BLaER1 treated with 17β-estradiol and CSF1 and Interleukin-3, amounts not matched to agents 10 nM and 100 nM (cell line): ENCODE data around the gene FAM234A.

Source experiments
- H3K27ac ChIP-seq, 11 experiments: shearing (Covaris generic); formaldehyde crosslinking; 2 replicates each; pipeline ENCODE4 v1.8.1; 2022
- H3K27me3 ChIP-seq, 11 experiments: shearing (Covaris generic); formaldehyde crosslinking; 2 replicates each; pipeline ENCODE4 v1.8.1; 2022
- H3K36me3 ChIP-seq, 11 experiments: shearing (Covaris generic); formaldehyde crosslinking; 2 replicates each; pipeline ENCODE4 v1.8.1; 2022
- H3K4me1 ChIP-seq, 10 experiments: shearing (Covaris generic); formaldehyde crosslinking; 2 replicates each; pipeline ENCODE4 v1.8.1; 2022
- H3K4me2 ChIP-seq, 11 experiments: shearing (Covaris generic); formaldehyde crosslinking; 2 replicates each; pipeline ENCODE4 v1.8.1; 2022
- H3K4me3 ChIP-seq, 10 experiments: shearing (Covaris generic); formaldehyde crosslinking; 2 replicates each; pipeline ENCODE4 v1.8.1; 2022
- H3K9ac ChIP-seq, 11 experiments: shearing (Covaris generic); formaldehyde crosslinking; 2 replicates each; pipeline ENCODE4 v1.8.1; 2022
- H3K9me3 ChIP-seq, 11 experiments: shearing (Covaris generic); formaldehyde crosslinking; replicated peaks in 1 of 11; 2 replicates each; pipeline ENCODE4 v1.8.1; 2022
- H4K20me1 ChIP-seq, 11 experiments: shearing (Covaris generic); formaldehyde crosslinking; 2 replicates each; pipeline ENCODE4 v1.8.1; 2022
- Cebpa-rat ChIP-seq, 11 experiments: shearing (Covaris generic); IDR thresholded peaks; 2 replicates each; pipeline ENCODE4 v1.8.1; 2022

FAM234A gene

DNA sequence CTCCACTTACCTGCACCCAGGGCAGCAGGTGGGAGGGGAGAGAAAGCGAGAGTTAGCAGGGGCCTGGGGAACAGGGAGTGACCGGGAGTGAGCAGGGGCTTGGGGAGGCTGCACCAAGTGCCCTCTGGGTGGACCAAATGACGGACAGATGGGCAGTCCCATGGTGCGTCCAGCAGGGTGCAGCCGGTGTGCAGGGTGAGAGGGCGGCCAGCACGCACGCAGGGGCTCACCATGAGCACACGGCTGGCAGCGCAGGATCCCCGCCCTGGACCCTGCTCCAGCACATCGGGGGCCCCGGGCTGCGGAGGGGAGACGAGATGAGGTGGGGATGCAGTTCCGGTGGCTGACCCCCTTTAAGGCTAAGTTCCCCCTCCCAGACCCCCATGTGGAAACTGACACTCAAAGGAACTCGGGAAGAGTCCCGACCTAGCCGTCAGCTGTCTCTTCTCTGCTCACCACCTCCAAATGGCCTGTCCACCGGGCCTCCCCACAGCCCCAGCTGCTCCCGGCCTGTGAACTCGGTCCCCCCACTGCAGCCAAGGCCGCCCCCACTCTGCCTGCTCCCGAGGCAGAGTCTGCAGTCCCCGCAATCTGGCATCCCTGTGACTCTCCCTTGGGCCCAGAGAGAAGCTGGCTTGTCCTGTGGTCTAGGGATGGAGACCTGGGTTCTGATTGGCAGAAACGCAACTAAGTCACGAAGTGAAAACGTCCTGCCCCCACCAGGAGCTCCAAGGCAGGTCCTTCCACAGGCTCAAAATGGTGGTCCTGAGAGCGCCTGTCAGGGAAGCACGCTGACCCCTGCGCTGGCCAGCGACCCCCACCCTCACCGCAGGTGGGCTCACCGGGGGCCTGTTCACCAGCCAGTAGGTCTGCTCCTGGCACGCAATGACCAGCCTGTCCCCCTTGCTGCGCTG lies 38.3 kb downstream of the FAM234A start:
- H3K27ac ChIP-seq, result no peak overlapping the region
- no peak overlapping the region for H3K9ac ChIP-seq
- peaks cover 0 to 9% (median 6%) of the 10 kb centered on the region in 10 experiments; a peak in 16 of 20 replicates for H3K4me1 ChIP-seq
- H3K4me2 ChIP-seq, result no peak overlapping the region
- no peaks in the 10 kb centered on the region for H3K9me3 ChIP-seq
- no peak for TF ChIP-seq Cebpa-rat (IDR thresholded peaks at IDR 0.05)
- peaks cover 36 to 51% (median 41%) of the 10 kb centered on the region in 11 experiments for H3K27me3 ChIP-seq
- H3K4me3 ChIP-seq, result no peak overlapping the region
- peaks cover 0 to 30% (median 0%) of the 10 kb centered on the region in 11 experiments; a peak in 5 of 22 replicates for H4K20me1 ChIP-seq
- H3K36me3 ChIP-seq, result no peaks in the 10 kb centered on the region

DNA sequence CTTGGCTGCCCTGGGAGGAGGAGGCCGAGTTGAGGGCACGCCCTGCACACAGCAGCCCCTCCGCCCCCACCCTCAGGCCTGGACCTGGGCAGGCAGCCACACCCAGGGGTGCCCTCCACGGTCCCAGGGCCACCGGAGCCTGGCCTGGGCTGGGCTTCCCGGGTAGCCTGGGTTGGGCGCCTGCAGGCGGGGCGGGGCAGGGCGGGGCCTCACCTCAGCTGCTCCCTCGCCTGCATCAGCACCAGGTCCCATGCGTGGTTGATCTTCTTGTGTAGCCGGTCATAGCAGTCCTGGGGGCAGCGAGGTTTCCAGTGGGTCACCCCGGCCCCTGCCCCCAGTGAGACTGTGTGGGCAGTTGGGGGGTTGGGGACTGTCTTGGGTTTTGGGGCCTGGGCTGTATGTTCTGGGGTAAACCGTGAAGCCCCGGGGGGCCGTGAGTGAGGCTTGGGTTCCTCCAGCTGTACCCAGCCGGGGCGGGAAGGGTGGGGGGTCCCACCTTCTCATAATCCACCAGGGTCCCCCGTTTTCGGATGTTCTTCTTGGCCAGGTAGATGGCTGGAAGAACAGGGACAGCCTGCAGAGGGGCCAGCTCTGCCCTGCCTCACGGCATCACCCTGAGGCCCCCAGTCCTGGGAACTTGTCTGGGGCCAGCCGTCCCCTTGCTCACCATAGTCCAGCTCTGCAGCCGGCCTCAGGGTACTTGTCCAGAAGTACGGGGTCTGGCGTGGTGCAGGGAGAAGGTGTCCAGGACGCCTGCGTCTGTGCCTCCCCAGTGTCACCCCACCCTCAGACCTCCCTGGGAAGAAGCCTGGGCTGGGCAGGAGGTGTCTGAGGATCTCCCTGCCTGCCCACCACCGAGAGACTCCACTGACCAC lies 39.2 kb downstream of the FAM234A start:
- H3K9me3 ChIP-seq, result no peaks in the 10 kb centered on the region
- H3K36me3 ChIP-seq, result no peaks in the 10 kb centered on the region
- no peak overlapping the region for H3K4me2 ChIP-seq
- no peak for TF ChIP-seq Cebpa-rat (IDR thresholded peaks at IDR 0.05)
- H3K4me3 ChIP-seq, result no peak overlapping the region
- H3K27me3 ChIP-seq, result peaks cover 41 to 60% (median 49%) of the 10 kb centered on the region in 11 experiments
- H4K20me1 ChIP-seq, result peaks cover 0 to 23% (median 0%) of the 10 kb centered on the region in 11 experiments; a peak in 5 of 22 replicates
- no peak overlapping the region for H3K27ac ChIP-seq
- peaks cover 0 to 13% (median 6%) of the 10 kb centered on the region in 10 experiments; a peak in 16 of 20 replicates for H3K4me1 ChIP-seq
- H3K9ac ChIP-seq, result no peak overlapping the region

DNA sequence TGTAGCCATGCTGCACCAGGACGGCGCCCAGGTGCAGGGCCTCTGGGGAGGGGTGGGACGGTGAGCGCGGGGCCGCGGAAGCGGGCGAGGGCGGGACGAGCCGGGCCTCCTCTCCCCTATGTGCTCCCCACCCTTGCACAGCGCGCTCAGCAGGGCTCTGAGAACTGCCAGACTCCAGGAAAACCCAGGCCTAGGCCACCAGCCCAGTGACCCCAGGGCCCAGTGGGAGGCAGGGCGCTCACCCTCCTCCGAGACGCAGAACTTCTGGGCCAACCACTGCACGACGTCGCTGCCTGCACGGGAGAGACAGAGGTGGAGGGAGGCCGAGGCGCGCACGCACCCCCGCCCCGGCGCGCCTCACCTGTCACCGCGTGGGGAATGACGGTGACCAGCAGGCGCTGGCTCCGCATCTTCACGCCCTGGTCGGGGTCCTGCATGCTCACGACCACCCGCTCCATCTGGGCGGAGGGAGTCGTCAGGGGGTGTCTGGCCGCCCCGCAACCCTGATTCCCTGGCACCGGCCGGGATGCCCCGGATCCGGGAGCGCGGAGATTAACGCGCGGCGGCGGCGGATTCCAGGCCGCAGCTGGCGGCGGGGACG lies 40.5 kb downstream of the FAM234A start:
- Histone ChIP-seq H3K36me3 (no peaks in the 10 kb centered on the region), H3K4me1 (peaks cover 0 to 20% (median 8%) of the 10 kb centered on the region in 10 experiments; a peak in 16 of 20 replicates), H3K9ac (peak overlapping the region in 1 of 11 experiments; percentile 5; a peak in 1 of 22 replicates), H3K4me3 (no peak overlapping the region; a peak in 1 of 20 replicates), H3K4me2 (peak overlapping the region in 8 of 11 experiments; percentile 42 to 77 (median 62); a peak in 15 of 22 replicates), H3K27ac (no peak overlapping the region), H3K9me3 (no peaks in the 10 kb centered on the region), H3K27me3 (peaks cover 45 to 73% (median 58%) of the 10 kb centered on the region in 11 experiments), H4K20me1 (peaks cover 0 to 21% (median 0%) of the 10 kb centered on the region in 11 experiments; a peak in 5 of 22 replicates)
- TF ChIP-seq Cebpa-rat (IDR thresholded peaks at IDR 0.05), result no peak

DNA sequence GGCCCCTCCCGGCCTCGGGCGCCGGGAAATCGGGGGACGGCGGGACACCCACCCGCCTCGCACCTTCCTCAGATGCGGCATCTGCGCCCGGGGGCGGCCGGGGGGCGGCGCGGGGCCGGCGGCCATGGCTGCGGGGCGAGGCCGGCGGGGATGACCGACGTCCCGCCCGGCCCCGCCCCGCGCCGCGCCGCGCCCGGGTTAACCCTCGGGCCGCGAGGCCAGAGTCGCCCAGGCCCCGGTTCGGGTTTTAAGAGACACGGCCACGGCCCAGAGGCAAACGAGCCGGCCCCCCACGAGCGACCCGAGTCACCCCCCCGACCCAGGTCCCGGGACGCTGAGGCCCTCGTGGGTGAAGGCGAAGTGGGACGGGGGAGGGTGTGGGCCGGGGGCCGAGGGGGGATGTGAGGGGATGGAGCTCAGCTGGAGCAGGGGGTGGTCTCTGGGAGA lies 41.2 kb downstream of the FAM234A start, which contains the start of gene RGS11:
TSS of gene RGS11 (minus strand) at position 159 of the 447 bp plus-strand sequence. CDS start at position 126, 33 bp downstream.
- no peak within 1 kb of the TSS for H3K27ac ChIP-seq
- TF ChIP-seq Cebpa-rat (IDR thresholded peaks at IDR 0.05), result no peak
- peaks cover 0 to 20% (median 8%) of the 10 kb centered on the region in 10 experiments; a peak in 16 of 20 replicates for H3K4me1 ChIP-seq
- peaks cover 50 to 80% (median 63%) of the 10 kb centered on the region in 11 experiments for H3K27me3 ChIP-seq
- no peak within 1 kb of the TSS; a peak in 1 of 20 replicates for H3K4me3 ChIP-seq
- no peaks in the 10 kb centered on the region for H3K9me3 ChIP-seq
- H4K20me1 ChIP-seq, result peaks cover 0 to 22% (median 0%) of the 10 kb centered on the region in 11 experiments; a peak in 5 of 22 replicates
- peak within 1 kb of the TSS in 1 of 11 experiments; percentile 5; a peak in 1 of 22 replicates for H3K9ac ChIP-seq
- H3K4me2 ChIP-seq, result peak within 1 kb of the TSS in 8 of 11 experiments; percentile 42 to 77 (median 62); a peak in 15 of 22 replicates
- no peaks in the 10 kb centered on the region for H3K36me3 ChIP-seq

DNA sequence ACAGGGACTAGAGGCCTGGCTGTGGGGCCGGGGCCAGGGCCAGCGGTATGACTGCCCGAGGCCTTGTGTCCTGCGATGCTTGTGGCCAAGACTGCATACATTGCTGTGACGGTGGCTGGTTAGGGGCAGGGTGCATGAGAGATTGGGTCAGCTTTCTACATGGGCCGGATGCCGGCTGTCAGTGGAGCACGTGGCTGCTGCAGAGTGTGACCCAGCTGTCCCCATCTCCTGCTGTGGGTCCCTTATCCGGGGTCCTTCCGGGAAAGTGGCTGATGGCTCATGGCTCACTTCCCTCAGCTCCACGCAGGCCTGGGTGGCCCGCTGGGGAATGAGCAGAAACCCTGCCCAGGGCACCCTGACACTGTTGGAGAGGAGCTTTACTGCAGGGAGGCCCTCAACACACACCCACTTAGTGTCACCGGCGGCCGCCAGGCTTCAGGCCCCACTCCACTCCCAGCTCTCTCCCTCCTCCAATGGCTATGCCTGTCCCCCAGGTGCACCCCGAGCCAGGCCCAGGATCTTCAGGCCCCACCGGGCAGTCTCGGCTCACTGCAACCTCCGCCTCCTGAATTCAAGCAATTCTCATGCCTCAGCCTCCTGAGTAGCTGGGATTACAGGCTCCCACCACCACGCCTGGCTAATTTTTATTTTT lies 41.9 kb downstream of the FAM234A start:
- Histone ChIP-seq H3K4me2 (no peak overlapping the region), H3K4me3 (no peak overlapping the region), H3K27me3 (peaks cover 57 to 88% (median 71%) of the 10 kb centered on the region in 11 experiments), H3K9me3 (no peaks in the 10 kb centered on the region), H4K20me1 (peaks cover 0 to 30% (median 0%) of the 10 kb centered on the region in 11 experiments; a peak in 5 of 22 replicates), H3K9ac (no peak overlapping the region), H3K4me1 (peaks cover 0 to 20% (median 8%) of the 10 kb centered on the region in 10 experiments; a peak in 16 of 20 replicates), H3K36me3 (no peaks in the 10 kb centered on the region), H3K27ac (no peak overlapping the region)
- no peak for TF ChIP-seq Cebpa-rat (IDR thresholded peaks at IDR 0.05)

DNA sequence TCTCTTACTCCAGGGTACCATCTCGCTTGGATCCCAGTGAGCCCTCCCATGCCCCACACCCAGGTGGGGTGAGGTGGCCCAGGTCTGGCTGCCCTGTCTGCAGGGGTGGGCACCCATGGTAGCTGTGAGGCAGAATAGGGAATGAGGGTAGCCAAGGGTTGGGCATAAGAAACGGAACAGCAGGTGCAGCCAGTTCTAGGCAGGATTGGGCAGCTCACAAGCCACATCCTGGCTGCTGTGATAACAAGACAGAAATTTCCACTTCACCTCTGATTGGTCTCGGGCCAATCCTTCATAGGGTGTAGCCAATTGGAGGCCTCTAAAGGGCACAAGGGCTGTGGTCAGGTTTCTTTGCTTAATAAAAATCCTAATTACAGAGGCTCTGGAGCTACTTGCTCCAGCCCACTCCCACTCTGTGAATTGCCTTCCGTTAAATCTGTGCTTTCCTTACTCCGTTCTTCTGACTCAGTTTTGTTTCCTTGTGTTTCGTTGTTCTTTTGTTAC lies 44.3 kb downstream of the FAM234A start:
- Histone ChIP-seq H3K27me3 (peaks cover 69 to 96% (median 85%) of the 10 kb centered on the region in 11 experiments), H4K20me1 (peaks cover 0 to 38% (median 0%) of the 10 kb centered on the region in 11 experiments; a peak in 8 of 22 replicates), H3K4me2 (peak overlapping the region in 6 of 11 experiments; percentile 1 to 28 (median 10); a peak in 7 of 22 replicates), H3K9ac (no peak overlapping the region), H3K4me3 (no peak overlapping the region), H3K36me3 (no peaks in the 10 kb centered on the region), H3K9me3 (no peaks in the 10 kb centered on the region), H3K27ac (no peak overlapping the region), H3K4me1 (peaks cover 0 to 32% (median 14%) of the 10 kb centered on the region in 10 experiments; a peak in 16 of 20 replicates)
- TF ChIP-seq Cebpa-rat (IDR thresholded peaks at IDR 0.05), result no peak

DNA sequence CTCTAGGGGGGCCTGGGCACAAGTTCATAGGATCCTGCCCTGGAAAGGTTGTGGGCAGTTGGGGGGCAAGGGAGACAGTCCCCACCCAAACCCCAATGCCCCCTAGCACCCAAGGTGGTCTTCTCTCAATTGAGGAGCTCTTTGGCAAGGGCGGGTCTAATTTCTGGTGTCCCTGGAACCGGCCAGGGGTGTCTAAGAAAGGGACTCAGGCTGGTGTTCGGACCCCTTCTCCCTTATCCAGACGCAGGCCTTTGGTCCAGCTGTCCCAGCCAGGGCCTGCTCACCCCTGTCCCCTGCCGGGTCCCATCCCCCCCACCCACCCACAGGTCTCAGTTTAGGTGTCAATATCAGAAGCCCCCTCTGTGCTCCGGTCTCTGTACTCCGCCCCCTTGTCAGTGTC lies 44.9 kb downstream of the FAM234A start:
- no peak for TF ChIP-seq Cebpa-rat (IDR thresholded peaks at IDR 0.05)
- no peak overlapping the region for H3K27ac ChIP-seq
- H3K4me2 ChIP-seq, result peak overlapping the region in 5 of 11 experiments; percentile 1 to 28 (median 8); a peak in 3 of 22 replicates
- H4K20me1 ChIP-seq, result peaks cover 0 to 44% (median 5%) of the 10 kb centered on the region in 11 experiments; a peak in 8 of 22 replicates
- H3K36me3 ChIP-seq, result no peaks in the 10 kb centered on the region
- no peak overlapping the region for H3K9ac ChIP-seq
- H3K4me3 ChIP-seq, result no peak overlapping the region
- peaks cover 63 to 95% (median 79%) of the 10 kb centered on the region in 11 experiments for H3K27me3 ChIP-seq
- H3K9me3 ChIP-seq, result no peaks in the 10 kb centered on the region
- peaks cover 0 to 36% (median 15%) of the 10 kb centered on the region in 10 experiments; a peak in 16 of 20 replicates for H3K4me1 ChIP-seq
